ENCODE results near the gene ATL1.

ATL1 gene

DNA sequence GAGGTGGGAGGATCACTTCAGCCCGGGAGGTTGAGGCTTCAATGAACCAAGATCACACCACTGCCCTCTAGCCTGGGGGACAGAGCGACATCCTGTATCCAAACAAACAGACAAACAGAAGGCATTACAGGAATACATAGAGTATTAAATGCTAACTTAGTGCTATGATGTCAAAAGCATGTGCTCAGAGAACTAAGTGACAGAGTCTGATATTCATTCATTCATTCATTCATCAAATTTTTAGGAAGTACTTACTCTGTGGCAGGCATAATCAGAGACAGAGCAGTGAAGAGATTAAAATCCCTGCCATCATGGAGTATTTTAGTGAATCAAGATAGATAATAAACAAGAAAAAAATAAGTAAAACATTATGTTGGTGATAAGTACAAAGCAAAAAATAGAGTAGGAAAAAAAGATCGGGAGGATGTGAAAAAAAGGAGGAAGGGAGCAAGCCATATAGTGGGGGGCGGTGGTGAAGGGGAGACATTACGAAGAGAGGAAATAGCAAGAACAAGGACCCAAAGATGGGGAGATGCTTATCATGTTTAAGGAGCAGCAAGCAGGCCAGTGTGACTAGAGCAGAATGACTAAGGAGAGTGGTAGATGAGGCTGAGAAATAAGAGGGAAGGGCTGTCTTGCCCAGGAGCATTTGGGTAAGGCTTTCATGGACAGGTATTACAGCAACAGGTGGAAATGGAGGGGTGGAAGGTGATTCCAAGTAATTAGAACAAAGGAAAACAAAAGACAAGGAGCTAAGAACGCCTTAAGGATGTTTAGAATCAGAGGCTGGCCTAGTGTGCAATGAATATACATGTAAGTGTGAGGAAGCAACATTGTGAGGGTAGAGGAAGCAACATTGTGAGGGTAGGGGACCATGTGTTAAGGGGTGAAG is 30.4 kb upstream of the ATL1 start:
- Histone ChIP-seq H3K27ac (no peak overlapping the region), H3K36me3 (peaks cover 22% of the 10 kb centered on the region), H3K4me3 (ENCODE audit: low read depth, low read length) (no peak overlapping the region), H3K27me3 (ENCODE audit: insufficient read depth, low read depth, severe bottlenecking) (no peaks in the 10 kb centered on the region), H3K9me3 (ENCODE audit: severe bottlenecking) (no peaks in the 10 kb centered on the region)
- no peak for DNase-seq
- TF ChIP-seq, protein P1, sequence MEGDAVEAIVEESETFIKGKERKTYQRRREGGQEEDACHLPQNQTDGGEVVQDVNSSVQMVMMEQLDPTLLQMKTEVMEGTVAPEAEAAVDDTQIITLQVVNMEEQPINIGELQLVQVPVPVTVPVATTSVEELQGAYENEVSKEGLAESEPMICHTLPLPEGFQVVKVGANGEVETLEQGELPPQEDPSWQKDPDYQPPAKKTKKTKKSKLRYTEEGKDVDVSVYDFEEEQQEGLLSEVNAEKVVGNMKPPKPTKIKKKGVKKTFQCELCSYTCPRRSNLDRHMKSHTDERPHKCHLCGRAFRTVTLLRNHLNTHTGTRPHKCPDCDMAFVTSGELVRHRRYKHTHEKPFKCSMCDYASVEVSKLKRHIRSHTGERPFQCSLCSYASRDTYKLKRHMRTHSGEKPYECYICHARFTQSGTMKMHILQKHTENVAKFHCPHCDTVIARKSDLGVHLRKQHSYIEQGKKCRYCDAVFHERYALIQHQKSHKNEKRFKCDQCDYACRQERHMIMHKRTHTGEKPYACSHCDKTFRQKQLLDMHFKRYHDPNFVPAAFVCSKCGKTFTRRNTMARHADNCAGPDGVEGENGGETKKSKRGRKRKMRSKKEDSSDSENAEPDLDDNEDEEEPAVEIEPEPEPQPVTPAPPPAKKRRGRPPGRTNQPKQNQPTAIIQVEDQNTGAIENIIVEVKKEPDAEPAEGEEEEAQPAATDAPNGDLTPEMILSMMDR (IDR thresholded peaks at IDR 0.05; ENCODE audit: low read depth, low read length) = no peak

DNA sequence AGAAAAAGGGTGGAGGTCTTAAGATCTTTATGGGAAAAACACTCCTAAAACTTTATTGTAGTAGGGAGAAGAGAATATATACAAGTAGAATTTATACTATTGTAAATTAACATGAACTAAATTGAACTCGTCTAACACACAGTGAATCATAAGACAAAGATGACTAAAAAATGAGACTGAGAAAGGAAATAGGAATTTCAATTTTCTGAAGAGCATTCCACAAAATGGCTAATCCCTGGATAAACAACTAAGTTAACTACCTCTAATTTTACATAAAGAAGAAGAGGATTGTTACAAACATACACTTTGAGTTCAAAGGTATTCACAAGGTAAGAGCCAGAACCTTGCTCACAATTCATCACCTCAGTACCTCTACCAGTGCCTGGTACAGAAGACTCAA is 29.6 kb upstream of the ATL1 start:
- DNase-seq = no peak
- TF ChIP-seq, protein P1 (IDR thresholded peaks at IDR 0.05; ENCODE audit: low read depth, low read length) = no peak
- H3K27ac ChIP-seq = no peak overlapping the region
- H3K9me3 ChIP-seq (ENCODE audit: severe bottlenecking) = no peaks in the 10 kb centered on the region
- H3K4me3 ChIP-seq (ENCODE audit: low read depth, low read length) = no peak overlapping the region
- no peaks in the 10 kb centered on the region for H3K27me3 ChIP-seq (ENCODE audit: insufficient read depth, low read depth, severe bottlenecking)
- peaks cover 22% of the 10 kb centered on the region for H3K36me3 ChIP-seq

DNA sequence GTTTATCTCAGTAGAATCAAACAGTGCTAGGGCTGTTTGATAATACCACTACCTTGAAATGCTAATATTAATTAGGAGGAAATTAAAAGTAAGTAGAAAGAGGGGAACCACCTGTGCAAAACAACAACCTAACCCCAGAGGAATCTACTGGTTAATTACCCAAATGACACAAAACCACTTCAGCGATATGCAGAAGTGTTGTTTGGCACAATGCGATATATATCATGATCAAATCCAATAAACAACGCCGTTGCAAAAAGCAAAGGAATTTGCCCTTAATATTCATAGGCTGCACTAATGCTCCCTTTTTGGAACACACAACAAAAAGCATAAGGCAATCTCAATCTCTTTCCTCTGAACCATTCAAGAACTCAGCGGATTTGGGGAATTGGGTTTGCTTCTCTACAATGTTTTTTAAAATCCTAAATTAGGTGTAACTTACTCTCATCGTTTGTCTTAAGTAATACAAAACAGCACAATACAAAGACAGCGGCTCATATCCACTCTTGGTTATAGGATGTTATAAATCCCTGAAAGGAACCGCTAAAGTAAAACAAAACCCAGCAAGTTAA is 29.1 kb upstream of the ATL1 start:
- TF ChIP-seq, protein P1 (IDR thresholded peaks at IDR 0.05; ENCODE audit: low read depth, low read length) = no peak
- Histone ChIP-seq H3K36me3 (peaks cover 22% of the 10 kb centered on the region), H3K27ac (no peak overlapping the region; the same call in 1 of the 2 replicates), H3K4me3 (ENCODE audit: low read depth, low read length) (peak overlapping the region; percentile 90), H3K9me3 (ENCODE audit: severe bottlenecking) (no peaks in the 10 kb centered on the region), H3K27me3 (ENCODE audit: insufficient read depth, low read depth, severe bottlenecking) (no peaks in the 10 kb centered on the region)
- DNase-seq = no peak

DNA sequence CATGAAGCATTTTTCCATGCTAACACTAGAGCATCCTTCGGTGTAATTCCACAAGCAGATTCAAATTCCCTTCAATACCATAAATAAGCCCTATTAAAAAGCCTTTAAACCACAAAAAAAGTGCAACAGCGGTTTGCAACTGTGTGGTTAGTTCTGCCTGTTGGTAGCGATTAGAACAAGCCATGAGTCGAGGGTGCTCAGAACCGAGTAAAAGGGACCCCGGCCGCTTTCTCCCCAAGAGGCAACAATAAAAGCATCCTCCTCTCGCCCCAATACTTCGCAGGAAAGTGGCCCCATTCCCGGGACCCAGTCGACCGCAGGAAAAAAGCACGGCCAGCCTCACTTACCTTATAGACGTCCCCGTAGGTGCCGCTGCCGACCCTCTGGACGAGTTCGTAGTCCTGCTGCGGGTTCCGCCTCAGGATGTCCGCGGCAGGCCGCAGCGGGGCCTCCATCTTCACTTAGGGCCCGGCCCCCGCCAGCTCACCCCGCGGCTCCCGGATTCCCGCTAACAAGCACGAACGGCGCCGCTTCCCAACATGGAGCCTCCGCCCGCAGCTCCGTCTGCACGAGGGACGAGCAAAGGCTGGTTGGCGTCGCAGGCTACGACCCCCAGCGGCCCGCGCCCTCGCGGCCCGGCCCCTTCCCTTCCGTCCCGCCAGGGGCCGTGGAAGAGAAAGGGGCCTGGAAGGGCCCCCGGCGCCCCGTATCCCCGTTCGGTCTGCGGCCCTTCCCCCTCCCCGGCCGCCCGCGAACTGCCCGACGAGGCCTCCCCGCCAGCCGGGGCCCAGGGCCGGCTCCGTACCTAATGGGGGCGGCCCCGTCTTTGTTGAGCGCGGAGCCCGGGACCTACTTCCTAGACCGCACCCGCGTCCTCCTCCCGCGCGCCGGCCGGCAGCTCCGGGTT is 28.1 kb upstream of the ATL1 start:
- no peaks in the 10 kb centered on the region for H3K9me3 ChIP-seq (ENCODE audit: severe bottlenecking)
- no peaks in the 10 kb centered on the region for H3K27me3 ChIP-seq (ENCODE audit: insufficient read depth, low read depth, severe bottlenecking)
- DNase-seq = peak; percentile 54
- H3K36me3 ChIP-seq = peaks cover 18% of the 10 kb centered on the region
- peak overlapping the region; percentile 90 for H3K4me3 ChIP-seq (ENCODE audit: low read depth, low read length)
- TF ChIP-seq, protein P1 (IDR thresholded peaks at IDR 0.05; ENCODE audit: low read depth, low read length) = no peak
- H3K27ac ChIP-seq = peak overlapping the region; percentile 93

DNA sequence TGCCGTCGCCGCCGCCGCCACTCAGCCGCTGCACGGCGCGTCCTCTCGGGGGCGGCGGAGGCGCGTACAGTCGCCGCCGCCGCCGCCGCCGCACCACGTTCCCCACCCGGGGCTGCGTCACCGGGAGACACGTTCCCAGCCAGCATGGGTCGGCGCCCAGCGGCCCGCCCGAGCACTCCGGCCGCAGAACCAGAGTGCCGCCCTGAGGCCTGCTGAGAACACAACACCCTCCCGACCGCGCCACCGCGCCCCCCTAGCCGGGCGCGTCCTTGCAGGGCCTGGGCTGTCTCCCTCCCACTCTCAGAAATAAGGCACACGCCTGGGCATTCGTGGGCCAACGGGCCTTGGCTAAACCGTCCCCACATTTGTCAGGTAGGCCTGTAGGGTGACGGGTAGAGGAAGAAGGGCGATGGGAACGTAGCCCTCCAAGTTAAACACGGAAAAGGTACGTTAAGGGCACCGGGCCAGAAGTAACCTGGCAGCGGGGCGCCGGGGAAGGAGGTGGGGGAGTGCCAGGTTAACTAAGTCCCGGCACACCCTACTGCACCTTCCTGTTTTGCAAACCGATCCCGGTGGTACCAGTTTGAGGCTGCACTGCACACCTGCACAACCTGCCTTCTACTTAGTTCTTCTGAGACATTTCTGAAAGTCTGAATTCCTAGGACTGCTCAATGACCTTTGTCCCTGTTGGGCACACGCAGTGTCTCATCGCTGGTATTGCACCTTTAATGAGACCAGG is 27.3 kb upstream of the ATL1 start, which contains the start of gene MAP4K5:
TSS of gene MAP4K5 (minus strand) at position 68 of the 739 bp plus-strand sequence. CDS start 520 bp downstream, outside the sequence.
- peaks cover 2% of the 10 kb centered on the region for H3K9me3 ChIP-seq (ENCODE audit: severe bottlenecking)
- H3K4me3 ChIP-seq (ENCODE audit: low read depth, low read length) = peak within 1 kb of the TSS; percentile 90
- TF ChIP-seq, protein P1 (IDR thresholded peaks at IDR 0.05; ENCODE audit: low read depth, low read length) = peak; percentile 95
- peak within 1 kb of the TSS; percentile 93 for H3K27ac ChIP-seq
- H3K36me3 ChIP-seq = peaks cover 18% of the 10 kb centered on the region
- no peaks in the 10 kb centered on the region for H3K27me3 ChIP-seq (ENCODE audit: insufficient read depth, low read depth, severe bottlenecking)
- peak; percentile 92 for DNase-seq
